ENCODE results near the gene ZFR.
A peak's percentile ranks its signal among the peaks of the same experiment; 100 is the strongest.
"Not testable (repeated sequence)": the region's sequence is repeated elsewhere in the genome, so short reads cannot be mapped to it uniquely, and the experiment has no call there.

The ZFR gene

DNA sequence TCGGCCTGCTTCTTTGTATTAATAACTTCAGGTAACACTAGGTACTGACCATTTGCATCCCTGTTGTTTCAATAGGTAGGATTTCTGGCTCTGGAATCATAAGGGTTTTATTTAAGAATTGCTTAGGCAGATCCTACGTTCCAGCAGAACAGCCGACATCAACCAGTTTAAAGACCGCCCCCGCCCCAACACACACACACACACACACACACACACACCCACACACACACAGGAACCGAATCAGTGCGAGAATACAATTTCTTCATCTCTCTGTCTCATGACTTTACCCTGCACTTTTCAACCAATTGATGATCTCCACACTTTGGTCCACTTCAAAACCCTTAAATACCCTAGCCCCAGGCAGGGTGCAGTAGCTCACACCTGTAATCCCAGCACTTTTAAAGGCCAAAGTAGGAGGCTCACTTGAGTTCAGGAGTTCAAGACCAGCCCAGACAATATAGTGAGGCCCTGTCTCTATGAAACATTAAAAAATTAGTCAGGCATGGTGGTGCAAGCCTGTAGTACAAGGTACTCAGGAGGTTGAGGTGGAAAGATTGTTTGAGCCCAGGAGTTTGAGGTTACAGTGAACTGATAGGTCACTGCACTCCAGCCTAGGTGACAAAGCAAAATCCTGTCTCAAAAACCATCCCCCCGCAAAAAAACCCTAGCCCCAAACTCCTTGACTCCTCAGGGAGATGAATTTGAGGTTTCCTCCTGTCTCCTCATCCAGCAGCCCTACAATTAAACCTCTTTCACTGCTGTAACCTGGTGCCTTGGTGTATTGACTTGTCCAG, 129.1 kb downstream of the ZFR start:
- no peak for DNase-seq

DNA sequence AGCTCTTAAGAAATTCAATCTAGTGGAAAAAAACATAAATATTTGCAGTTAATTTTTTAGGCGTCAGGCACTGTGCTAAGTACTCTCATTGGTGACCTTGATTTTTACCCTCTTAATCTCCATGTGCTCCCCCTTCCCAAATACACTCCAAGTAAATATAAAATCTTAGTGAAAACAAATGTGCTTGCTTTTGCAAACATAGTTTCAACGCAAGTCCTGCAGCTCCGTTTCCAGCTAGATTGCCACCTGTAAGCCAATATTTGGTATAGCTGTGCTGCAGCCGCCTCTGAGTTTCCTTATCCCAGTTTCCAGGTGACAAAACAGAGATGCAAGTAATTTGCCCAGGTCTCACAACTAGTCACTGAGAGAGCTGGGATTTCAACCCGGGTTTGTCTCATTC, 129.9 kb downstream of the ZFR start:
- no peak for DNase-seq

DNA sequence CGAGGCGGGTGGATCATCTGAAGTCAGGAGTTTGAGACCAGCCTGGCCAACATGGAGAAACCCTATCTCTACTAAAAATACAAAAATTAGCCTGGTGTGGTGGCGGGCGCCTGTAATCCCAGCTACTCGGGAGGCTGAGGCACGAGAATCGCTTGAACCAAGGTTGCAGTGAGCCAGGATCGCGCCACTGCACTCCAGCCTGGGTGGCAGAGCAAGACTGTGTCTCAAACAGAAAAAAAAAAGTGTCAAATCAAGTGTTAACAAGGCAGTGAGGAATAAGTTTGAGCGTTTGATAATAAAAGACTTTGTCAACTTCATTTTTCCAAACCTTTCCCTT, 130.4 kb downstream of the ZFR start:
- not testable (repeated sequence) for DNase-seq

DNA sequence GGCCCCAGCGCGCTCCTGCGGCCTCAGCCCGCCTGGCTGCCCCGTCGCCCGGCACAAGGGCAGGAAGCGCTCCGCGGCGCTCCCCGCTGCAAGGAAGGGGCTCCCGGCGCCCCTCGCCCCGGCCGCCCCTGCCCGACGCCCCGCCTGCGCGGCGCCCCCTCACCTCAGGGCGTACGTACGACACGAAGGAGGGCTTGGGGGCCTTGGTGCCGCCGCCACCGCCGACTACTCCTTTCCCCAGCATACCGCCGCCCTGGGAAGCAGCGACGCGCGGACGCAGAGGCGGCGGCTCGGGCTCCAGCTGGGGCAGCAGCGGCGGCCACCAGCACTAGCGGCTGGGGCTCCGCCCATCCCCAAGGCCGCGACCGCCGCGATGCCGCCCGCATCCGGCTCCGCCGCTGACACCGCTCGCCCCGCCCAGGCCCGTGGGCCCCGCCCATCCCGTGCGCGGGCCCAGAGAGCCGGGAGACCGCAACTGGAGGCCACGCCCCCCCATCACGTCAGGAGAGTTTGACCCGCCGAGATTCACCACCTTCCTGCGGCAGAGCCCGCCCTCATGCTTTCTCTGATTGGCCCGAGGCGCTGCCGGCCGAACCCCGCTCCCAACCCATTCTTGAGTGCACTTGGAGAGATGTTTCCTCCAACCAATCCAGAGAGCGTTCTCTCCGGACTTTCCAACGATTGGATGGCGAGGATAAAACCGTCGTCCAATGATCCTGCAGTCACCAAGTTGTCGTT, 131.8 kb downstream of the ZFR start, which contains the start of gene MTMR12:
Gene MTMR12 (minus strand): TSS at position 345 of the 738 bp plus-strand sequence. CDS start 101 bp downstream, at position 244.
- peak; percentile 99 for DNase-seq

DNA sequence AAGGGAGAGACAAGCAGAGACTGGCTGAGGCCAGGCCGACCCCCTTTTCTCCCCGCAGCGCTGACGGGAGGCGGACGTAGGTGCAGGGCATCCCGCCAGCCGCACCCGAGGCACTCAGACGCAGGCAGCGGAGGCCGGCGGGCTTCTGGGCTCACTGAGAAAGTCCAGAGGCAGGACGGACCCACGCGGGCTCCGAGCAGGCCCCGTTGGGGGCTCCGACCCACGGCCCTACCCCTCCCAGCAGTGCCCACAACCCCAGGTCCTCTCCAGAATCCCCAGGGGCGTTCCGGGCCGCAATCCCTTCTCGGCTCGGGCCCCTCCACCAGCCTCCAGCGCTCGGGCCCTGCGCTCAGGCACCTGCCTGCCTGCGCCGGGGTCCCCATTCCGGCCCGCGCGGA, 132.3 kb downstream of the ZFR start:
- DNase-seq: peak; percentile 8

DNA sequence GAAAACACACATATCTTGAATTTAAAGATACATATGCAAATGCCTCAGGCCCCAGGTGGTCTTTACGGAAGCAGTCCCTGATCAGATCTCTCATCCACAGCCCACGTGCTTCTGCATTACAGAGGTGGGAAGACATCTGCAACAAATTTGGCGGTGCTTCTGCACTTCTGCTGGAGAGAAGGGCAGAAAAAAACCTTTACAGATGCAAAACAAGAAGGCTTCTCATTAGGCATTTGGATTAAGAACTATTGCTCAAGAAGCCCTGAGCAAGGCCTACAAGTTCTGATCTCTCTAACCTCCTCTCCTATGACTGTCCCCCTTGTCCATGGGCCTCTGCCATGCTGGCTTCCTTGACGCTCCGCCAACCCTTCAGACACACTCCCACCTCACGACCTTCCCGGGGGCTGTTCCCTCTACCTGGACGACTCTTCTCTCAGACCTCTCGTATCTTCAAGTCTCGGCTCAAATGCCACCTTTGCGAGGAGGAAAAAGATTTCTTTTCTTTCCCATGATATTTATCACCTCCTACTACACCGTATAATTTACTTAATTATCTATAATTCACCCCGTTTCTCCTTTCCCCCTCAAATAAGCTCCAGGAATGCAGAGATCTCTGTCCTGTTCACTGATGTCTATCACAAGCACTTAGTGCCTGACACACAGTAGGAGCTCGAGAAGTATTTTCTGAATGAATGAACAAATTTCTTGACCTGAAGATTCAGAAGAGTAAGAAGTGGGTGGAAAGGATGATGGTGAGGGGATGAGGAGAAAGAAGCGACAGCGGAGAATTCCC, 132.9 kb downstream of the ZFR start:
- no peak for DNase-seq

DNA sequence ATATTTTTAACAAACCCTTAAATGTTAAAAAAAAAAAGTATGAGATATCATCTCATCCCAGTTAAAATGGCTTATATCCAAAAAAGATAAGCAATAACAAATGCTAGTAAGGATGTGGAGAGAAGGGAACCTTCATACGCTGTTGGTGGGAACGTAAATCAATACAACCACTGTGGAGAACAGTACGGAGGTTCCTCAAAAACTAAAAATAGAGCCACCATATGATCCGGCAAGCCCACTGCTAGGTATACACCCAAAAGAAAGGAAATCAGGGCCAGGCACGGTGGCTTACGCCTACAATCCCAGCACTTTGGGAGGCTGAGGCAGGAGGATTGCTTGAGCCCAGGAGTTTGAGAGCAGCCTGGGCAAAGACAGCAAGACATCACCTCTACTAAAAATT, 134.8 kb downstream of the ZFR start:
- no peak for DNase-seq

DNA sequence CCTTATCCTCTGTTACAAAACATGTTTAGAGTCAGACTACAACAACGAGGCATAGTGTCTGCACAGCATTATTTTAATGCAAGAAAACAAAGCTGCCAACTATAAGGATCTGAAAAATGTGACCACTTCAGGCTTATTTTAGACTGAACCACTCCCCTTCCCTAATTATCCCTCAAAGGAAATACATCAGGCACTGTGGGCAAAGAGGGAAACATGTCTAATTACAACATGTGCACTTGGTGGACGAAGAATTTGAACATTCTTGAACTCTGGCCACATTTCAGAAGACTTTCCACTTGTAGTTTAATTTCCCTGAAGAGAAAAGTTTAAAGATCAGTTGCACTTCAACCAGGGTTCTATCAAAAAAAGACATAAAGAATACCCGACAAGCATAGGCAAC, 135.6 kb downstream of the ZFR start:
- no peak for DNase-seq

DNA sequence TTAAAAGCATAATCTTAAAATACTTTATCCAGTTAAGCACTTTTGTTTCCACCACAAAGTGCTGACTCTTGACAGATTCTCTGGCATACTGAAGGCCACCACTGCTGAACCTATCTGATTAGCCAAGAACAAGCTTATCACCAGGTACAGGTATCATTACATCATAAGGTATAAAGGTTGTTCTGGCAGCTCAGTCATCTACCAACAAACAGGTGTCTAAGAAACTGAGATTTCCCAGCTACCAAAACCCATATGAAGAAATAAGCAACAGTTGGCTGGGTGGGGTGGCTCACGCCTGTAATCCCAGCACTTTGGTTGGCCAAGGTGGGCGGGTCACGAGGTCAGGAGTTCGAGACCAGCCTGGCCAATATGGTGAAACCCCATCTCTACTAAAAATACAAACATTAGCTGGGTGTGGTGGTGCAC, 136.8 kb downstream of the ZFR start:
- no peak for DNase-seq

DNA sequence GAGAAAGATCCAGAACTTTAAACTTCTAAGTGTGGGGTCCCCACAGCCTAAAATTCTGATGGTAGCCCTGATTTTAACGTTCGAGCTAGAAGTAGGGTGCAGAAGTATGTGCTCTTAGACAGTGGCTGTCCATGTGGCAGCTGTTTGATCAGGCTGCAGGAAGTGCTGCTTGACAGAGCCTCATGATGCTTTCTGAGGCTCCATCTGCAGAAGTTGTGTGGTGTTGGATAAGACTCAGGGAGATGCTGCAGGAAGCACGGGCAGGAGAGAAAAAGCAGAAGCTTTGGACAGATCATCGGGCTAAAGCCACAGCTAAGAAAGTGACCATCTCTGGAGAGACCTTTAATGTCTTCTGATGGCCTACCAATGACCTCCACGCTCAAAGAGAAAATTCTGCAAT, 139.9 kb downstream of the ZFR start:
- no peak for DNase-seq
